Measurements from ENCODE around the gene CHD1.

CHD1 gene

DNA sequence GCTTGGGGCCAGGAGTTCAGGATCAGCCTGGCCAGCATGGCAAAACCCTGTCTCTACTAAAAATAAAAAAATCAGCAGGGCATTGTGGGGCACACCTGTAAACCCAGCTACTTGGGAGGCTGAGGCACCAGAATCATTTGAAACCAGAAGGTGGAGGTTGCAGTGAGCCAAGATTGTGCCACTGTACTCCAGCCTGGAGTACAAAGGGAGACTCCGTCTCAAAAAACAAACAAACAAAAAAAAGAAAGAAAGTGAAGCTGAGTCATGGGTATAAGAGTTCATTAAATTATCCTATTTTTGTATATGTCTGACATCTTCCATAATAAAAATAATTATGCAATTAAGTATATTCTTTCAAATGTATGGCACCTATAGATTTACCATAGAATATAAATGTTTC is 37.2 kb downstream of the CHD1 start:
- no peak for DNase-seq

DNA sequence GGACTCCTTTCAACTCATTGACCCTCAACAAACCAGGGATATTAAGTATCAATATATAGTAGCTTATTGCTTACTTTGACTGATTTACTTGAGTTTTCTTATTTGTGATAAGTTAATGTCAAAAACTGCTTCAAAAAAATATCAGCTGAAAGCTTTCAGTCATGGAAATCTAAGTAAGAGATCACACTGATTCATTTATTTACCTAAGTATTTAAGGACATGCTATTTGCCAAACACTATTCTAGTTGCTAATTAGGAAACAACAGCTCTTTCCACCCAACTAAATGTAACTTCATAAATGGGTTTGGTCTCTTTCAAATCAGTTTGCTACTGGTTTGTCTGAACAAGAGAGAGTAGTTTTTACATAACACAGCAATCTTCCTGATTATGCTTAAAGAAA is 48.2 kb downstream of the CHD1 start:
- DNase-seq = no peak

DNA sequence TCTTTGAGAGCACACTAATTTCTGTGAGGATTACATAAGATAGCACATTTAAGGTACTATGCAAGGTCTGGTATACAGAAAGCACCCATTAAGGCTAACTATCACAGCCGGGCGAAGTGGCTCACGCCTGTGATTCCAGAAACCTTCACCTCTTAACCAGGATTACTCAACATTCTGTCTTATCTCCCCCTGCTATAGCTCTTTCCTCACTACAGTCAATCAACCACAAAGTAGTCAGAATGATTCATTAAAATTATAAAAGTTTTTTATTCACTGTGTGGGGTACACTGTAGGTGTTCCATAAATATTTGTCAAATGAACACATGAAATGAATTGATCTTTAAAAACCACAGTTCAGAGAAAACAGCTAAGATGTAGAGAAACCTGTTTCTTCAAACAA is 48.7 kb downstream of the CHD1 start:
- no peak for DNase-seq

DNA sequence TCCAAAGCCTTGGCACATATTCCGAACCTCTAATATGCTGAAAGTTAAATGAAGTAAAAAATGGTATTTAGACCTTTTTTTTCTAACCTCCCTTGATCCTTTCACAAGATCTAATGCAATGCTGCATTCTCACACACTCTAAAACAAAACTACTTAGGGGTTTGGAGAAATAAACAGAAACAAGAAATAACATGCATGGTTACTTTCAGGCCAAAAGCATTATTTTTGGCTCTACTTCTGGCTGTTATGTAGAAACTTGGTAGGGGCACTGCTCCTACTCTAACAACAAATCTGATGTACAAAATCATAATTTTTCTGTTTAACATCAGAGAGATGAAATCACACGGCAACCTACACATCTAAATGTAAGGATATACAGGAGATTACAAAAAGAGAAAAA is 51.2 kb downstream of the CHD1 start:
- no peak for DNase-seq

DNA sequence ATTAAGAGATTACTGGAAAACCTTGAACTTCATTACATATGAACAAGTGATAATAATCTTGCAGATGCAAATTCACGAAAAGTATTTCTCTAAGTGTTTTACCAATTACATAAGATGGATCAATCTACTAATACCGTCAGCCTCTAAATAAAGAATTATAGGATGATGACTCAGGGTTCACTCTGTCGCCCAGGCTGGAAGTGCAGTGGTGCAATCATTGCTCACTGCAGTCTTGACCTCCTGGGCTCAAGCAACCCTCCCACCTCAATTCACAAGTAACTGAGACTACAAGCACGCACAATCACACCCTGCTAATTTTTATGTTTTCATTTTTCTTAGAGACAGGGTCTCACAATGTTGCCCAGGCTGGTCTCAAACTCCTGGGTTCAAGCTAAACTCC is 56.1 kb downstream of the CHD1 start:
- no peak for DNase-seq

DNA sequence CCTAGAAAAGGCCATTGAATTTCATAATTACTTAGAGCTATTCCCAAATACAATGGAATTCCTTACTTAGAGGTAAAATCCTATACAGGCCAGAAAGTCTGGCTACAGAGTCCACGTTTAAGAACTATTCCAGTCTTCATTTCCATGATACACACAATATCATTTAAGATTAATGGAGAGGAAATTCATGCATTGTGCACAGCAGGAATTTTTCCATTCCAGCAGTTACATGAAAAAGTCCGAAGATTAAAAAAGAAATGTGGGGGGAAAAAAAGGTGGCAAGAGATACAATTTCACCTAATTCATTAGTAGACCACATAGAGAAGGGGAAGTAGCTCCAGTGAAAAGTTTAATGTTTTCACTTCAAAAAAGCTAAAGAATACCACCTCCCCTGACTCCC is 63.1 kb downstream of the CHD1 start:
- DNase-seq = no peak

DNA sequence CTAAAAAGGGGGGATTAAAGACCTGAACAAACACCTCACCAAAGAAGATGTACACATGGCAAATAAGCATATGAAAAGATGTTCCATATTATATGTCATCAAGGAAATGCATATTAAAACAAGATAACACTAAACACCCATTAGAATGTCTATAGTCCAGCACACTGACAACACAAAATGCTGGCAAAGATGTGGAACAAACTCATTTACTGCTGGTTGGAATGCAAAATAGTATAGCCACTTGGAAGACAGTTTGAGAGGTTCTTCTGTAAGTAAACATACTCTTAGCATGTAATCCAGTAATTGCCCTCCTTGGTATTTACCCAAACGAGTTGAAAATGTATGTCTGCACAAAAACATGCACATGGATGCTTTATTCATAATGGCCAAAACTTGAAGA is 81.8 kb downstream of the CHD1 start:
- no peak for DNase-seq

DNA sequence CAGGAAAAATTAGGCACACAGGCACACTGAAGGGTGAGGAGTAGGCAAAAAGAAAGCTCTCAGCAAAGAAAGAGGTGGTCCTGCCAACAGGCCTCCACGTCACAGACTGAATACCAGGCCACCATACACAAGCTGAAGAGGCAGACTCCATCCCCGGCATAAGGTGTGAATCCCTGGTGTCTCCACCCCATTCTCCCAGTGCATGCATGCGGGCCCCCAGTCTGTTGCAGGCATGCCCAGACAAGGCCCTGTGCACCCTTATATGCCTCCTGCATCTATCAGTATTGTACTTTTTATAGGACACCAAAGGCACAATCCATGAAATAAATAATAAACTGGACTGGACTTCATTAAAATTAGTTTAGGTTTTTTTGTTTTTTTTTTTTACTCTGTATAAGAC is 82.3 kb downstream of the CHD1 start:
- no peak for DNase-seq

DNA sequence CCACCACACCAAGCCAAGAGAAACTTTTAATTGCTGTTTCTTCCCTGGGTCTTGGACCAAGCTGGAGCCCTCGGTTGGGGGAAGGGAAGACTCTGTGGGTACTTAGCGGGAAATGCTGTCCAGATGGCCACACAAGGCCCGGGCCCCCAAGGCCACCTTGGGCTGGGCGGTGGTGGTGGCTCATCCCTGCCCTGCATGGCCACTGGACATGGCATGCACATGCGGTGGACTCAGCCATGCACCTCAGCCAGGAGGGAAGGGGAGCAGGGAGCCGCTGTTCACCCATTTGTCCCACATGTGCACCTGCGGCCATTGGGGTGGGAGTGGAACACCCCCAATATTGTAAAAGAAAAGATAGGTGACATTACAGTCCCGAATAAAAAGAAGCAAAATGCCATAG is 82.9 kb downstream of the CHD1 start:
- DNase-seq = no peak

DNA sequence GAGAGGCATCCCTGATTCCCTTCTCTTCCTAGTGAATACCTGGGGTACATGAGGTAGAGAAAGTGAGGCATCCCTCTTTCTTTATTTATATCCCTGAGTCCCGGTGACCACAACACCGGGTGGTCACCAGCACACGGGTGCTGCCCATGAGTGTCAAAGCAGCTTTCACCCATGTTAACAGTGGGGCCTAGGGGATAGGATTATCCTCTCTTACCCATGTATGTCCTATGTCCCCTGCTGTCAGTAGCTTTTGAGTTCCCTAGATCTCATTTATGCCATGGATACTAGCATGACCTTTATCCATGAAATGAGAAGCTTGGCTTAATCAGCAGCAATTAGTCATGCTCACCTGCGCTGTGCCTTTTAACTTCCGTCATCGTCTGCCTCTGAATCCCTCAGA is 83.9 kb downstream of the CHD1 start:
- no peak for DNase-seq

DNA sequence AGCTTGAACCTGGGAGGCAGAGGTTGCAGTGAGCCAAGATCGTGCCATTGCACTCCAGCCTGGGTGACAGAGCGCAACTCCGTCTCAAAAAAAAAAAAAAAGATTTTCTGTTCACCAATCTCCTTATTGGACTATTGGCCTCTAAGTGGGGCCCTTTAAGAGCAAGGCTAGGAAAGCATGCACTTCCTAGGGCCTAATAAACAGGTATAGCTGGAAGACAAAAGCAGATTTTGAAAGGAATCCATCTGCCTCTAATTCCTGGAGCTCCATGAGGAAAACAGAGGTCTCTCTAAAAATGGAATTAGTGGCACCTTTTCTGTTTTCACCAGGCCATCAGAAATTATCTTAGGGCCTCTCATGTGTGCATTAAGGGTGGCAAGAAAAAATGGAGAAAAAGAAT is 85.3 kb downstream of the CHD1 start:
- no peak for DNase-seq

DNA sequence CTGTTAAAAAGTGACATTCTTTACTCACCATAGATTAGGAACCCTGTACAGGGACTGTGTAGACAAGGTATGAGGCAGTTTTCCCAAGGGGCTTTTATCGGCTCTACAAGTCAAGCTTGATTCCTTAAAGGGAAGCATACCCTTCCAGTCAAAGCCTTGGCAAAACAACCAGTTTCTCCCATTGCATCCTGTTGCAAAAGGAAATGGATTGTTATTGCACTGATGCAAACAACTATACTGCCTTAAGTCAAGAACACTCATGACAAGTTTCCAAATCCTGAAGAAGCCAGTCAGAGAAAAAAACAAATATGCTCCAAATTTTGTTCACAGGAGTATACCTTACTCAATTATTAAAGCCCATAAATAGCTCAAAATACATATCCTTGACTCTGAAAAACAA is 87.9 kb downstream of the CHD1 start:
- DNase-seq = no peak

DNA sequence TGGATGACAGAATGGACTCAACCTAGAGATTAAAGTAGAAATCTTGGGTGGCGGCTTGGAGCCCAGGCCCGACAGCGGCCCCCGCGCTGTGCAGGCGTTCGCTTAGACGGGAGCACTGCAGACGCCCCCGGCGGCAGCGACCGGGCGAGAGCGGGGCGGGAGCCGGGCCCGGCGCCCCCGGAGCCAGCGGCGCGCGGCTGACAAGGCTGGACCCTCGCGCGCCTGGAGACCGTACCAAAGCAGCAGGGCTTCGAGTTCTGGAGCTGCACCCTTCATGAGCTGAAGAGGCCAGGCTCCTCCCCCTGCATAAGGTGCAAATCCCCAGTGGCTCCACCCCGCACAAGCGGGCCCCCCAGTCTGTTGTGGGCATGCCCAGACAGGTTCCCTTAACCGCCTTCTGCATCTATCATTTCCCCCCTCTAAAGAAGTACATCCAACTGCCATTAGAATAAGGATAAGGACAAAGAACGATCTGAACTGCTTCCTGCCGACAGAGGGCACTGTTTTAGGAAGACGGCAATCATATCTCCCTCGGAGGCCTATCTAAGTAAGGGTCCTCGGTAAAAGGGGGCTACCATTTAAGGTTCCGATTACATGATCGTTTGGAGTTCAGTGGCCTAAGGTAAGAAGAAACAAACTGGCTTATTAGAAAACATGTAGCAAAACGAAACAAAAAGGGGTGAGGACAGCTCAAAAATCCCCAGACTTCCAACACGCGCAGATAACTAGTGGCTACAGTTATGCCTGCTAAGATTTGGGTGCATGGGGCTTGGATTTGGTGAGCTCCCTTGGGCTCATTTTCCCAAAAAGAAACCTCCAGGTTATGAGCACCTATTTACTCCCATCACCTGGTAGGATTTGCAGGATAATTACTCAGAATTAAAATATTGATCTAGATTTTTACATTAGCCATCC is 89.1 kb downstream of the CHD1 start:
- DNase-seq = no peak

DNA sequence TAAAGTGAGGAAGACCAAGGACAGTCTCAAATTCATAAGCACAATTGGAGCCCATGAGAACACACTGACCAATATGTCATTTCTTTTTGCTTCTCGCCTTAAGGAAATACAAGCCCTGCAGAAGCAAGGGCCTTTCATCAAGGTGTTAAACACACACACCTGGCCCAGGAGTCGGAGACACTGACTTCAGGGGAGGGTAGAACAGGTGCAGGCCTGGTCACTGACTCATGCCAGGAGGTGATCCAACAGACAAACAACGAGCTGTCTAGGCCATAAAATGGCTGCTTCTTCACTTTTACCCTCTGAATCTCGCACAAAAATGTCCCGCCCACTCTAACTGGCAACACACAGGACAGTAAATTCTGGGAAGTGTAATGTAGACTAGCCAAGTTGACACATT is 92.6 kb downstream of the CHD1 start:
- no peak for DNase-seq

DNA sequence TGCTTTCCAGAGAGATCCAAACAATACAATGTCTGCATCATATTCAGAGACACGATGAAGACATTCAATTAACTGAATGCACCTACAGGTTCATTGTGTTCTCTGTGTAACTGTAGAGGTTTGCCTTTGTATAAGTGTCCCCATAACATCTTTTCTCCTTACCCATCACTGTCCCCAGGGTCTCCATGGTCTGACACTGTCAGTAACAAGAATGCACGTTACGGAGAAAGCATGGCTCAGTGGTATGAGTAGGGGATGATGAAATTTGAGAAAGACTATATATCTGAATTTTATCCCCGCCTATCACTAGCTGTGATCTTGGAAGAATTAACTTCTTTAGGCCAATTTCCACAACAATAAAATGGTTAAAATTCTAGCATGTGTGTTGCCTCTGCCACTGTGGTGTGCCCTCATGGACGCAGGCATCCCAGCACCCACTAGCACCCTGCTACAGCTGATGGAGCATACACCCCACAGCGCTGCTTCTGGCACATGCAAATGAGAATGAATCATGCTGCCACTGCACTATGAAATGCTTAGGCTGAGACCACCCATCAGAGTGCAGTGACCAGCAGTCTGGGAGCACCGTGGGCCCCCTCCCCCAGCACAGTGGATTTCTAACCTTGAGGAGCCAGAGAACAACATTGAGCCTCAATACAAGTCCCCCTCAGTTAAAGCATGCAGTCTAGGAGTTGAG is 101.1 kb downstream of the CHD1 start:
- DNase-seq = no peak

DNA sequence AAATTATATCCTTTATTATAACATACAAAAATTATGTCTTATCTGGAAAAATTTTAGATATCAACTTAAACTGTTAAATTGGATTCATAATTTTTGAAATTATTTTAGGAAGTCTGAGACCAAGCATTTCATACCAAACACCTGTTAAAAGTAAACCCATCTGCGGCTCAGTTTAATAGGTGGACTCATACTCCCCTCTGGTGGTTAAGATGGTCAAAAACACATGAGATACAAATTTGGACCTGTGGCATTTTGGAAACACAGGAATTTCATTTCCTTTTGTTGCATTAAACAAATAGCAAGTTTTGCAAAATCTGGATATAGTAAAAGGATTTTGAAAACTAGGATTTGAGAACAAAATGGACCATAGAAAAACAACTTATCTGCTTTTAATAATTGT is 101.6 kb downstream of the CHD1 start:
- no peak for DNase-seq

DNA sequence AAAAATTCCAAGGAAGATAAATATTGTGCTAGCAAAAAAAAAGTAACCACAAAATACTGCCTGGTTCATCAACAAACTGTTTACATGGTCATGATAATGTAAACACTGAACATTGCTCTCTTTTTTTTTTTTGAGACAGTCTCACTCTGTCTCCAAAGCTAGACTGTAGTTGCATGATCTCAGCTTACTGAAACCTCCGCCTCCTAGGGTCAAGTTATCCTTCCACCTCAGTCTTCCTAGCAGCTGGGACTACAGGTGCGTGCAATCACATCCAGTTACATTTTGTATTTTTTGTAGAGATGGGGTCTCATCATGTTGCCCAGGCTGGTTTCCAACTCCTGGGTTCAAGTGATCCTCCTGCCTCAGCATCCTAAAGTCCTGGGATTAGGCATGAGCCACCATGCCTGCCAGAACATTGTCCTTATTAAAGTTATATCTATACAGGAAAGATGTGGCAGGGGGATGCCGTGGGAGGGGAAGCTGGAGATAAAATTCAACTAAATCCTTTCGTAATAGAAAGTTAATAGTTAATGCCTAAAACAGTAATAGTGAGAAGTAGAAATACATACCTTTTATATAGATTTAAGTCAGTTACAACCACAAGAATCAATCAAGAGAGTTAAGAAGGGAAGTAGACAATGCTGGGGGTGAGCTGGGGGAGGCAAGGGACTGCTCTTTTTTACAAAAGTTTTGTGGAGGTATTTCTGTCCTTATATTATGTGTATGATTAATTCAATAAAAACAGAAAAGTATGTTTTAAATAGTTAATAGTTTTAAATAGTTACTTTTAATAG is 103.0 kb downstream of the CHD1 start:
- no peak for DNase-seq

DNA sequence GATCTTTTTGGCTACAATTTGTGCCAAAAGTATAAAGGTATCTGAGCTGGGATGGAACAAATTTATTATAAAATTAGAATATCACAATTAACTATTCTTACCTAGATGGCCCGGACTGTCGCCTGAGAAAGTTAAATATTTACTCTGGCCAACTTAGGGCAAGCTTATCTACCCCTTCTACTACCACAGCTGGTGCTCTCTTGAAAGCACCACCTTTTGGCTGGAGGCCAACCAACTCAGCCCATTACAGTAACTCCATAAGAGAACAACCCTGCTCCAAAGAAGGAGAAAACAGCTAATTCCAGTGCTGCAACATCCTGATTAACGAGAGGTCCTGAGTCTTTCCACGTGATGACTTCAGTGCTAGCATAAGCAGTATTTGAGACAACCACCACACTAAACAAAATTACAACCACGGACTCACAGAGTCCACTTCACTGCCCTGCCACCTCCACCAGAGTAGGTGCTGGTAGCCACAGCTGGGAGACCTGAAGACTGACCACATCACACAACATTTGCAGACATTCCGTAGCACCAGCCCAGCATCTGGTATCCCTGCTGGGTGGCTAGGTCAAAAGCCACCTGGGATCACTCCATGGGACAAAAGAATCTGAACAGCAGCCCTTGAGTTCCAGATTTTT is 112.1 kb downstream of the CHD1 start:
- DNase-seq = no peak

DNA sequence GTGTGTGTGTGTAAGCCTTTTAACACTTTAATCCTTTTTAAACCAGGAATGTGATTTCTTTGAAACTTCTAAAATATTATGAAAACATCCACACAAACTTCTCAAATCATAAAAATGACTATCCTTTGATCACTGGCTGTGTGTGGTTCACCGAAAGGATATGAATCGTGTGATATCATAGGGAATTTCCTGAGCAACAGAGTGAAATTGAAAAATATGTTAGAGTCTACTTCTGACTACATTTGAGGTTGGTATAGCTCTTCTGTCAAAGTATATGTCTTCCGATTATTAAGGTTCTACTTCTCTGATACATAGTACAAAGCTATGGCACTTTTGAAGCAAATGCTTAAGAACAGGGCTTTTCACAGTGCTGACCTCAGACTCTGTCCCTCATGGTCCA is 115.1 kb downstream of the CHD1 start:
- no peak for DNase-seq

DNA sequence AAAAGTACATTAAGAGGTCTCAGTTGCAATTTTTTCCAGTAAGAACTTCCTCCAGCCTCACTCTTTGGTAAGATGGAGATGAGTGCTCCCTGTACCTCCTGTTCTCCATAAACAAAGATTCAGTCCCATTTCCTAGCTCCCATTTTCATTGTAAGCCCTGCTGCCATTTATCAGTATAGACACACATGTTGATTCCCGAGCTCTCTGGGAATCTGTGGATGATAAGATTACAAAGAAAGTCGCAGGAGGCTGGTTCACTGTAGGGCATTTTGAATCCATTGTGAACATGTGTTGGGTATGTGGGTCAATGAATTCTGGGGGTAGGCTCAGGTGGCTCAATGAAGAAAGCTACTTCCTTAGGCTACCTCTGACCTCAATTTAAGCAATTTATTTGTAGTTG is 118.6 kb downstream of the CHD1 start:
- no peak for DNase-seq

DNA sequence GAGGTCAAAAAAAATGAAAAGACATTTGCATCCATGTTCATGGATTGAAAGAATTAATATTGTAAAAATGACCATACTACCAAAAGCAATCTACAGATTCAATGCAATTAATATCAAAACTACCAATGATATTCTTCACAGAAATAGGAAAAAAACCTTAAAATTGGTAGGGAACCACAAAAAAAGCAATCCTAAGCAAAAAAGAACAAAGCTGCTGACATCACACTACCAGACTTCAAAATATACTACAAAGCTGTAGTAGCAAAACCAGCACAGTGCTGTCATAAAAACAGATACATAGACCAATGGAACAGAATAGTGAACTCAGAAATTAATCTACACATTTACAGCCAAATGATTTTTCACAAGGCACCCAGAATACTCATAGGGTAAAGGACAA is 121.0 kb downstream of the CHD1 start:
- DNase-seq = no peak

DNA sequence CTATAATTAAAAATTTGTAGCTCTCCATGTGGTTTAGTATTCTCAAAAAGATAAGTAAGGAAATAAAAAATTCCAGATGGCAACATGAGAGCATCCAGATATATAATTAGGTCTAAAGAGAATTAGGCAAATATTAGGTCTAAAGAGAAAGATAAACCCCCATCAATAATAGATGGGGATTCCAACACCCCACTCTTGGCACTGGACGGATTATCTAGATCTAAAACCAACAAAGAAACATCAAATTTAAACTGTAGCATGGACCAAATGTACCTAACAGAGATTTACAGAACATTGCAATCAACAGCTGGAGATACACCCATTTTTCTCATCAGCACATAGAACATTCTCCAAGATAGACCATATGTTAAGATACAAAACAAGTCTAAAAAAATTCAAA is 123.7 kb downstream of the CHD1 start:
- no peak for DNase-seq

DNA sequence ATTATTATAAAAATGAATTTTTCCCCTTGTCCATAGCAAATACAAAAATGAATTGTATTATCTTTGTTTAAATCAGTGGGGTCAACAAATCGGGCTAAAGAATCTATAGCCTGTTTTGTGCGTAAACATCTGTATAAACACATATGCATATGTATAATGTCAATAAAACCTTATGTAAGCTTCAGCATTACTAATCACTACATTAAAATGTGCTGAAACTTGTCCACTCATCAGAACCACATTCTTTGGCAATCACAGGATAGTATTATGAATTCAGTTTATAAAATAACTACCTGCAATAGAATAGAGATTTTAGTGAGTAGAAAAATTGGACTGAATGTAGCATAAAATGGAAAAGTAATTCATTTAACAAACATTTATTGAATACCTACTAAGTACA is 124.7 kb downstream of the CHD1 start:
- DNase-seq = no peak

Data from activated gamma-delta T cell (primary cell).